H9 (cell line): Measurements from ENCODE around the gene UNC5B. TPM values are rescaled to one million over a fixed set of nuclear protein-coding genes. Genes with fewer than 3 reads are reported as not detected.

Experiments used
- DNase-seq: peaks from one replicate; pipeline ENCODE4 v3.0.0-alpha.2; 2017
- H2AFZ ChIP-seq: one replicate; pipeline ENCODE4 v1.6.1; 2013; ENCODE audit warnings: mild to moderate bottlenecking, low read length, control low read depth, moderate library complexity
- H2AK5ac ChIP-seq: 2 replicates; pipeline ENCODE4 v1.6.1; 2013; ENCODE audit warnings: low read length, control low read depth, mixed read lengths; ENCODE audit not compliant: insufficient read length
- H2BK120ac ChIP-seq: one replicate; pipeline ENCODE4 v1.6.1; 2013; ENCODE audit warnings: low read depth, mild to moderate bottlenecking, low read length, control low read depth, inconsistent platforms; ENCODE audit not compliant: poor library complexity, severe bottlenecking
- H2BK12ac ChIP-seq: 2 replicates; pipeline ENCODE4 v1.6.1; 2013; ENCODE audit warnings: low read length, control low read depth, mixed read lengths, low read depth; ENCODE audit not compliant: insufficient read length
- H2BK15ac ChIP-seq: 2 replicates; pipeline ENCODE4 v1.6.1; 2013; ENCODE audit warnings: low read depth, low read length, control low read depth
- H2BK20ac ChIP-seq: one replicate; pipeline ENCODE4 v1.6.1; 2013; ENCODE audit warnings: low read depth, mild to moderate bottlenecking, low read length, control low read depth, inconsistent platforms; ENCODE audit not compliant: poor library complexity, severe bottlenecking
- H2BK5ac ChIP-seq: 2 replicates; pipeline ENCODE4 v1.6.1; 2013; ENCODE audit warnings: low read length, control low read depth, mixed read lengths; ENCODE audit not compliant: insufficient read length
- H3K14ac ChIP-seq: 2 replicates; pipeline ENCODE4 v1.6.1; 2013; ENCODE audit warnings: low read length, control low read depth; ENCODE audit not compliant: insufficient read depth
- H3K18ac ChIP-seq: 2 replicates; pipeline ENCODE4 v1.6.1; 2013; ENCODE audit warnings: low read depth, mild to moderate bottlenecking, mixed read lengths, low read length, control low read depth; ENCODE audit not compliant: insufficient read length
- H3K23ac ChIP-seq: 2 replicates; pipeline ENCODE4 v1.6.1; 2013; ENCODE audit warnings: low read length, control low read depth, mixed read lengths, low read depth; ENCODE audit not compliant: insufficient read length
- H3K23me2 ChIP-seq: 2 replicates; pipeline ENCODE4 v1.6.1; 2013; ENCODE audit warnings: low read depth, mild to moderate bottlenecking, mixed read lengths, low read length, control low read depth; ENCODE audit not compliant: insufficient read length, poor library complexity, severe bottlenecking
- H3K27ac ChIP-seq: 2 replicates; pipeline ENCODE4 v1.5.1; 2013; ENCODE audit warnings: low read length, control low read depth, mixed read lengths, low read depth; ENCODE audit not compliant: insufficient read length
- H3K27me3 ChIP-seq: 2 replicates; pipeline ENCODE4 v1.6.1; 2013; ENCODE audit warnings: low read length, control low read depth, inconsistent platforms; ENCODE audit not compliant: insufficient read depth
- H3K4ac ChIP-seq: 2 replicates; pipeline ENCODE4 v1.6.1; 2013; ENCODE audit warnings: low read depth, mild to moderate bottlenecking, control low read depth, inconsistent platforms, low read length, moderate library complexity
- H3K4me1 ChIP-seq: 2 replicates; pipeline ENCODE4 v1.6.1; 2013; ENCODE audit warnings: low read length, control low read depth, inconsistent platforms; ENCODE audit not compliant: insufficient read depth
- H3K4me2 ChIP-seq: 2 replicates; pipeline ENCODE4 v1.6.1; 2013; ENCODE audit warnings: low read length, control low read depth, mixed read lengths; ENCODE audit not compliant: insufficient read length, insufficient read depth
- H3K56ac ChIP-seq: 2 replicates; pipeline ENCODE4 v1.6.1; 2013; ENCODE audit warnings: low read depth, mild to moderate bottlenecking, mixed read lengths, low read length, control low read depth; ENCODE audit not compliant: insufficient read length
- H3K79me1 ChIP-seq: 2 replicates; pipeline ENCODE4 v1.6.1; 2013; ENCODE audit warnings: low read depth, mild to moderate bottlenecking, moderate library complexity, low read length, control low read depth, inconsistent platforms; ENCODE audit not compliant: insufficient read depth, poor library complexity, severe bottlenecking
- H3K79me2 ChIP-seq: 2 replicates; pipeline ENCODE4 v1.6.1; 2013; ENCODE audit warnings: low read length, control low read depth, inconsistent platforms; ENCODE audit not compliant: insufficient read depth
- H3K9ac ChIP-seq: 2 replicates; pipeline ENCODE4 v1.6.1; 2013; ENCODE audit warnings: low read length, control low read depth, mixed read lengths; ENCODE audit not compliant: insufficient read length; ENCODE audit errors: extremely low read depth
- H3K9me3 ChIP-seq: one replicate; pipeline ENCODE4 v1.6.1; 2013; ENCODE audit warnings: low read depth, low read length, inconsistent platforms; ENCODE audit not compliant: control insufficient read depth
- H3T11ph ChIP-seq: one replicate; pipeline ENCODE4 v1.6.1; 2013; ENCODE audit warnings: mild to moderate bottlenecking, low read length, control low read depth, inconsistent platforms
- H4K20me1 ChIP-seq: one replicate; pipeline ENCODE4 v1.6.1; 2013; ENCODE audit not compliant: control insufficient read depth, insufficient read length, insufficient read depth
- H4K5ac ChIP-seq: 2 replicates; pipeline ENCODE4 v1.6.1; 2013; ENCODE audit warnings: low read depth, mild to moderate bottlenecking, mixed read lengths, low read length, control low read depth; ENCODE audit not compliant: insufficient read length
- H4K8ac ChIP-seq: replicated peaks from 2 replicates; pipeline ENCODE4 v1.6.1; 2013; ENCODE audit warnings: low read length, control low read depth, mixed read lengths, low read depth; ENCODE audit not compliant: insufficient read length
- H4K91ac ChIP-seq: 2 replicates; pipeline ENCODE4 v1.6.1; 2013; ENCODE audit warnings: low read depth, mild to moderate bottlenecking, moderate library complexity, mixed read lengths, low read length, control low read depth; ENCODE audit not compliant: insufficient read length
- H3K27ac Mint-ChIP-seq, 3 experiments: 2 replicates in 2 of 3; 3 replicates in 1 of 3; pipeline ENCODE4 v1.8.0; 2020 to 2021; ENCODE audit warnings: mixed read lengths in 3 of 3, mild to moderate bottlenecking in 1 of 3, moderate library complexity in 1 of 3
- H3K27me3 Mint-ChIP-seq: 2 replicates; pipeline ENCODE4 v1.8.0; 2021; ENCODE audit warnings: low read depth, mild to moderate bottlenecking, moderate library complexity, mixed read lengths
- H3K36me3 Mint-ChIP-seq, 3 experiments: 2 replicates in 2 of 3; 3 replicates in 1 of 3; pipeline ENCODE4 v1.8.0; 2020 to 2021; ENCODE audit warnings: low read depth in 3 of 3, mixed read lengths in 3 of 3; ENCODE audit not compliant: insufficient read depth in 1 of 3
- H3K4me1 Mint-ChIP-seq, 2 experiments: 2 replicates each; pipeline ENCODE4 v1.8.0; 2020; ENCODE audit warnings: mixed read lengths in 2 of 2
- H3K4me3 Mint-ChIP-seq, 2 experiments: 2 replicates in 1 of 2; 3 replicates in 1 of 2; pipeline ENCODE4 v1.8.0; 2020 to 2021; ENCODE audit warnings: mild to moderate bottlenecking in 2 of 2, mixed read lengths in 2 of 2, moderate library complexity in 1 of 2
- H3K9me3 Mint-ChIP-seq, 2 experiments: 2 replicates in 1 of 2; 3 replicates in 1 of 2; pipeline ENCODE4 v1.8.0; 2020; ENCODE audit warnings: mild to moderate bottlenecking in 2 of 2, mixed read lengths in 2 of 2, moderate library complexity in 1 of 2
- WGBS: extraction: QIAGEN DNeasy Blood & Tissue Kit; methylation state at CpG from one replicate; pipeline ENCODE4 v1.1.7; 2013; ENCODE audit warnings: missing lambda C conversion rate, low lambda C conversion rate, mixed read lengths; ENCODE audit not compliant: insufficient read length; ENCODE audit errors: extremely low coverage; 5-methylcytosine and 5-hydroxymethylcytosine counted together
- total RNA-seq: library from RNA; stranded (reverse); gene quantifications from 2 replicates; pipeline ENCODE4 v1.2.1, GENCODE V29; 2021
- TF ChIP-seq, protein P1 (sequence below): fragments of 200-600 bp; sonication (generic); conservative IDR thresholded peaks from 3 replicates; pipeline ENCODE4 v1.8.0; 2021; ENCODE audit warnings: antibody characterized with exemption, mild to moderate bottlenecking

The UNC5B gene
- total RNA-seq, 1 experiment from 2014 or later, result 28.4 TPM

- Mint-ChIP-seq H3K27me3 (peaks cover 4% of the 10 kb centered on the region), H3K4me1 (peaks cover 59 to 66% of the 10 kb centered on the region in 2 experiments), H3K4me3 (no peak overlapping the region), H3K27ac (no peak overlapping the region), H3K36me3 (peaks cover 0 to 2% (median 0%) of the 10 kb centered on the region in 3 experiments; a peak in 2 of 7 replicates), H3K9me3 (no peaks in the 10 kb centered on the region; a peak in 1 of 5 replicates)
- no peak overlapping the region for H3K27ac ChIP-seq
- DNase-seq, result no peak
- no peak overlapping the region for H3K23ac ChIP-seq
- H4K20me1 ChIP-seq, result no peaks in the 10 kb centered on the region
- no peak overlapping the region for H2BK15ac ChIP-seq
- H3K27me3 ChIP-seq, result no peaks in the 10 kb centered on the region
- no peak overlapping the region for H4K8ac ChIP-seq
- no peak overlapping the region for H3K9ac ChIP-seq
- H3T11ph ChIP-seq, result no peak overlapping the region
- H3K79me2 ChIP-seq, result no peaks in the 10 kb centered on the region
- H2BK20ac ChIP-seq, result no peak overlapping the region
- H4K5ac ChIP-seq, result no peak overlapping the region
- no peak overlapping the region for H2BK120ac ChIP-seq
- no CpG with 5 or more reads among the region's 11 CpGs for WGBS
- TF ChIP-seq, protein P1, sequence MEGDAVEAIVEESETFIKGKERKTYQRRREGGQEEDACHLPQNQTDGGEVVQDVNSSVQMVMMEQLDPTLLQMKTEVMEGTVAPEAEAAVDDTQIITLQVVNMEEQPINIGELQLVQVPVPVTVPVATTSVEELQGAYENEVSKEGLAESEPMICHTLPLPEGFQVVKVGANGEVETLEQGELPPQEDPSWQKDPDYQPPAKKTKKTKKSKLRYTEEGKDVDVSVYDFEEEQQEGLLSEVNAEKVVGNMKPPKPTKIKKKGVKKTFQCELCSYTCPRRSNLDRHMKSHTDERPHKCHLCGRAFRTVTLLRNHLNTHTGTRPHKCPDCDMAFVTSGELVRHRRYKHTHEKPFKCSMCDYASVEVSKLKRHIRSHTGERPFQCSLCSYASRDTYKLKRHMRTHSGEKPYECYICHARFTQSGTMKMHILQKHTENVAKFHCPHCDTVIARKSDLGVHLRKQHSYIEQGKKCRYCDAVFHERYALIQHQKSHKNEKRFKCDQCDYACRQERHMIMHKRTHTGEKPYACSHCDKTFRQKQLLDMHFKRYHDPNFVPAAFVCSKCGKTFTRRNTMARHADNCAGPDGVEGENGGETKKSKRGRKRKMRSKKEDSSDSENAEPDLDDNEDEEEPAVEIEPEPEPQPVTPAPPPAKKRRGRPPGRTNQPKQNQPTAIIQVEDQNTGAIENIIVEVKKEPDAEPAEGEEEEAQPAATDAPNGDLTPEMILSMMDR, result no peak
- H3K14ac ChIP-seq, result no peak overlapping the region
- H2AFZ ChIP-seq, result no peak overlapping the region
- H3K4me2 ChIP-seq, result no peak overlapping the region
- no peak overlapping the region for H3K18ac ChIP-seq
- H3K56ac ChIP-seq, result no peak overlapping the region
- no peak overlapping the region for H4K91ac ChIP-seq
- no peaks in the 10 kb centered on the region for H3K79me1 ChIP-seq
- H3K4me1 ChIP-seq, result peaks cover 12% of the 10 kb centered on the region; the same call in 1 of the 2 replicates
- no peak overlapping the region for H3K4ac ChIP-seq
- no peak overlapping the region for H2BK5ac ChIP-seq
- H3K23me2 ChIP-seq, result no peaks in the 10 kb centered on the region
- no peak overlapping the region for H2AK5ac ChIP-seq
- no peak overlapping the region for H2BK12ac ChIP-seq
- H3K9me3 ChIP-seq, result no peaks in the 10 kb centered on the region
Measured at GRCh38 chr10:71257319-71257997, 45.1 kb downstream of the UNC5B start.
